ENCODE data around the gene MYOCOS. TPM values are rescaled to one million over a fixed set of nuclear protein-coding genes. Genes with fewer than 3 reads are reported as not detected.

MYOCOS gene
- total RNA-seq, 1 donor from 2014 or later: 0.27 TPM

GRCh38 chr1:171635661-171636060 lies 13.6 kb downstream of the MYOCOS start:
- H3K9me3 Mint-ChIP-seq: no peaks in the 10 kb centered on the region
- H3K4me1 Mint-ChIP-seq: no peaks in the 10 kb centered on the region
- no peaks in the 10 kb centered on the region for H3K36me3 Mint-ChIP-seq (ENCODE audit: low read depth)
- no peak for DNase-seq
- intact Hi-C loops (cut with micrococcal nuclease): no loop called here
- ATAC-seq (ENCODE audit: low read depth): no peak
- no peak overlapping the region for H3K27ac Mint-ChIP-seq
- no peak for TF ChIP-seq CTCF (IDR thresholded peaks at IDR 0.05)
- H3K4me3 Mint-ChIP-seq: no peak overlapping the region
- POLR2A ChIA-PET: no interaction called here
- CTCF ChIA-PET: no interaction called here
- H3K27me3 Mint-ChIP-seq: peaks cover 5% of the 10 kb centered on the region

DNA sequence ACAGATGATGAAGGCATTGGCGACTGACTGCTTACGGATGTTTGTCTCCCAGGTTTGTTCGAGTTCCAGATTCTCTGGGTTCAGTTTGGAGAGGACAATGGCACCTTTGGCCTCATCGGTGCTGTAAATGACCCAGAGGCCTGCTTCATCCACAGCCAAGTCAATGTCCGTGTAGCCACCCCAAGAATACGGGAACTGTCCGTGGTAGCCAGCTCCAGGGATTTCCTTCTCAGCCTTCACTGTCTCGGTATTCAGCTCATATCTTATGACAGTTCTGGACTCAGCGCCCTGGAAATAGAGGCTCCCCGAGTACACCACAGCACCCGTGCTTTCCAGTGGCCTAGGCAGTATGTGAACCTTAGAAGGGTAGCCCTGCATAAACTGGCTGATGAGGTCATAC lies 14.1 kb downstream of the MYOCOS start:
- ChIA-PET POLR2A (no interaction called here), CTCF (no interaction called here)
- intact Hi-C loops (cut with micrococcal nuclease): no loop called here
- Mint-ChIP-seq H3K4me1 (no peaks in the 10 kb centered on the region), H3K4me3 (no peak overlapping the region), H3K9me3 (no peaks in the 10 kb centered on the region), H3K36me3 (ENCODE audit: low read depth) (no peaks in the 10 kb centered on the region), H3K27ac (no peak overlapping the region), H3K27me3 (peaks cover 4% of the 10 kb centered on the region)
- ATAC-seq (ENCODE audit: low read depth) (no peak), DNase-seq (no peak)
- TF ChIP-seq CTCF (IDR thresholded peaks at IDR 0.05): no peak

- ChIA-PET CTCF (no interaction called here), POLR2A (no interaction called here)
- TF ChIP-seq CTCF (IDR thresholded peaks at IDR 0.05): no peak
- Mint-ChIP-seq H3K4me3 (no peak overlapping the region), H3K4me1 (no peaks in the 10 kb centered on the region), H3K36me3 (ENCODE audit: low read depth) (no peaks in the 10 kb centered on the region), H3K9me3 (no peaks in the 10 kb centered on the region), H3K27me3 (peaks cover 4% of the 10 kb centered on the region), H3K27ac (no peak overlapping the region)
- intact Hi-C loops (cut with micrococcal nuclease): no loop called here
- DNase-seq (no peak), ATAC-seq (ENCODE audit: low read depth) (no peak)
These were observed 16.0 kb downstream of the MYOCOS start for GRCh38 chr1:171637928-171638576.

- H3K4me1 Mint-ChIP-seq: peaks cover 4% of the 10 kb centered on the region
- peaks cover 4% of the 10 kb centered on the region for H3K27me3 Mint-ChIP-seq
- H3K9me3 Mint-ChIP-seq: no peaks in the 10 kb centered on the region
- ATAC-seq (ENCODE audit: low read depth) (no peak), DNase-seq (no peak)
- ChIA-PET CTCF (no interaction called here), POLR2A (no interaction called here)
- no peak overlapping the region for H3K4me3 Mint-ChIP-seq
- no peak overlapping the region for H3K27ac Mint-ChIP-seq
- intact Hi-C loops (cut with micrococcal nuclease): no loop called here
- TF ChIP-seq CTCF (IDR thresholded peaks at IDR 0.05): no peak
- no peaks in the 10 kb centered on the region for H3K36me3 Mint-ChIP-seq (ENCODE audit: low read depth)
These were observed 18.2 kb downstream of the MYOCOS start for GRCh38 chr1:171640225-171640624.

- CTCF ChIA-PET: no interaction called here
- Mint-ChIP-seq H3K9me3 (no peaks in the 10 kb centered on the region), H3K27ac (no peak overlapping the region), H3K36me3 (ENCODE audit: low read depth) (no peaks in the 10 kb centered on the region), H3K4me3 (no peak overlapping the region), H3K4me1 (peaks cover 4% of the 10 kb centered on the region), H3K27me3 (peaks cover 4% of the 10 kb centered on the region)
- POLR2A ChIA-PET: no interaction called here
- ATAC-seq (ENCODE audit: low read depth) (no peak), DNase-seq (no peak)
- intact Hi-C loops (cut with micrococcal nuclease): no loop called here
- TF ChIP-seq CTCF (IDR thresholded peaks at IDR 0.05): no peak
These were observed 19.2 kb downstream of the MYOCOS start for GRCh38 chr1:171641076-171641864.
